Loucy (cell line): ENCODE results near the gene PI4KA.

Experiments used
- CTCF ChIP-seq: fragments of 200-600 bp; sonication (generic); conservative IDR thresholded peaks from 2 replicates; pipeline ENCODE4 v1.5.1; 2014; ENCODE audit warnings: mild to moderate bottlenecking, antibody characterized with exemption, low read length
- EZH2phosphoT487 ChIP-seq: fragments of 200-600 bp; IDR thresholded peaks from 2 replicates; pipeline ENCODE4 v1.6.1; 2018; ENCODE audit warnings: antibody characterized with exemption, mild to moderate bottlenecking, moderate library complexity, borderline replicate concordance

- TF ChIP-seq CTCF (no peak), EZH2phosphoT487 (no peak)
Measured at GRCh38 chr22:20766530-20766929, 92.1 kb downstream of the PI4KA start.
